A549 (cell line): ENCODE data around the gene XBP1.

Experiments
- BHLHE40 ChIP-seq: IDR thresholded peaks from 2 replicates; pipeline ENCODE4 v1.6.1; 2012; ENCODE audit warnings: low read depth, low read length, inconsistent platforms
- CEBPB ChIP-seq, 2 experiments: fragments of >200 bp in 1 of 2; sonication (Bioruptor Twin) in 1 of 2; formaldehyde crosslinking in 1 of 2; IDR thresholded peaks; 2 replicates each; pipeline ENCODE4 v1.6.1; 2012 to 2016
- CTCF ChIP-seq: fragments of >200 bp; sonication (Bioruptor Twin); formaldehyde crosslinking; IDR thresholded peaks from 3 replicates; pipeline ENCODE4 v1.5.1; 2016
- JUN ChIP-seq, 2 experiments: fragments of >200 bp; sonication (Bioruptor Twin); formaldehyde crosslinking; IDR thresholded peaks; 2 replicates in 1 of 2; 3 replicates in 1 of 2; pipeline ENCODE4 v1.6.1; 2016 to 2017
- KDM1A ChIP-seq: fragments of 200-600 bp; sonication (generic); IDR thresholded peaks from 2 replicates; pipeline ENCODE4 v1.6.1; 2016; ENCODE audit warnings: low read depth, mild to moderate bottlenecking
- KDM5A ChIP-seq: fragments of 200-600 bp; sonication (generic); IDR thresholded peaks from 2 replicates; pipeline ENCODE4 v1.6.1; 2016; ENCODE audit warnings: antibody characterized with exemption, mild to moderate bottlenecking
- NPAS2 ChIP-seq: fragments of 250-450 bp; sonication (Bioruptor Pico); IDR thresholded peaks from 2 replicates; pipeline ENCODE4 v1.8.0; 2022; ENCODE audit warnings: mild to moderate bottlenecking, moderate library complexity, borderline replicate concordance
- POLR2A ChIP-seq: IDR thresholded peaks from 2 replicates; pipeline ENCODE4 v1.6.1; 2012; ENCODE audit warnings: mild to moderate bottlenecking, low read length
- POLR2AphosphoS2 ChIP-seq: conservative IDR thresholded peaks from 2 replicates; pipeline ENCODE4 v1.6.1; 2012; ENCODE audit warnings: low read length, improper control_type of control experiment, inconsistent platforms
- REST ChIP-seq: fragments of 200-600 bp; sonication (generic); IDR thresholded peaks from 2 replicates; pipeline ENCODE4 v1.6.1; 2016; ENCODE audit warnings: antibody characterized with exemption, mild to moderate bottlenecking, moderate library complexity
- RNF2 ChIP-seq: fragments of 200-600 bp; sonication (generic); IDR thresholded peaks from 2 replicates; pipeline ENCODE4 v1.6.1; 2016; ENCODE audit warnings: low read depth, mild to moderate bottlenecking, antibody characterized with exemption, moderate library complexity, borderline replicate concordance
- TP53 ChIP-seq: fragments of 250-450 bp; sonication (Bioruptor Pico); IDR thresholded peaks from 2 replicates; pipeline ENCODE4 v1.5.0; 2021; ENCODE audit warnings: mild to moderate bottlenecking, moderate library complexity

- TF ChIP-seq CTCF (no peak), POLR2AphosphoS2 (no peak), KDM1A (no peak), RNF2 (no peak), REST (no peak), TP53 (CRISPR knock-in tag) (no peak), JUN (IDR thresholded peaks at IDR 0.05) (no peak), BHLHE40 (no peak), POLR2A (no peak), KDM5A (no peak), CEBPB (IDR thresholded peaks at IDR 0.05) (no peak), NPAS2 (no peak)
Observed at GRCh38 chr22:28773461-28773867, 26.9 kb downstream of the XBP1 start.
